GM21619 (cell line): Measurements from ENCODE around the gene SSTR3.
"Not testable (repeated sequence)": the region's sequence is repeated elsewhere in the genome, so short reads cannot be mapped to it uniquely, and the experiment has no call there.

ENCODE experiments used
- ATAC-seq: cut with Tn5 transposase; IDR thresholded peaks from one replicate; pipeline ENCODE4 v1.9.1; 2021; ENCODE audit not compliant: unreplicated experiment

SSTR3 gene

DNA sequence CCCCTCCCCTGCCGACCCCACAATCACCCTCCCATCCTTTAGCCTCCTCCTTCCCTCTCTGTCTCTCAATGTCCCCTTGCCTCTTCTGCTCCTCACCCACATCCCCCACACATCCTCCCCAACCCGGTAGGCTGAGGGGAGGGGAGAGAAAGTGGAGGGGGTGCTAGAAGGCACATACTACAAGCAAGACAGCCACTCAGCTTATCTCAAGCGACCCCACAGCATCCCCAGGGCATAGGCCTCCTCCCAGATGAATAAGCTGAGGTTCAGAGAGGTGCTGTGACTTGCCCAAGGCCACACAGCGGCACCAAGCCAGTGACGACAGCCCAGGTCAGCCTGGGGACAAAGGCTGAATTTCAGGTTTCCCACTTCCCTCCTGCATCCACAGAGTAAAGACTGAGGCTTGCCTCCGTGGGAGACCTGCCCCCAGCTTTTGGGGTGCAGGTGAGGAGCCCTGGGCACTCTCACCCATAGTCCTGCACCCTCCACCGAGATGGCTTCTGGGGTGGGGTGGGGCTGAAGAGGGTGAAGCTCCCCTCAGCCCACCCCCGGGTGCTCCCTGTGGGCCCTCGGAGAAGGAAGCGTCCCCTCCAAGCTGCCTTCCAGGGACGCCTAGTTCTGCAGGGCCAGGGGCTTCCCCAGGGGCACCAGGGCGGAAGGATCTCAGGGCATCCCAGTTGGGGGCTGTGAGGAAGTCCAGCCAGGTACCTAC is 31.3 kb upstream of the SSTR3 start:
- no peak for ATAC-seq

- ATAC-seq: peak; percentile 52
Measured at GRCh38 chr22:37242395-37242918, 30.2 kb upstream of the SSTR3 start.

DNA sequence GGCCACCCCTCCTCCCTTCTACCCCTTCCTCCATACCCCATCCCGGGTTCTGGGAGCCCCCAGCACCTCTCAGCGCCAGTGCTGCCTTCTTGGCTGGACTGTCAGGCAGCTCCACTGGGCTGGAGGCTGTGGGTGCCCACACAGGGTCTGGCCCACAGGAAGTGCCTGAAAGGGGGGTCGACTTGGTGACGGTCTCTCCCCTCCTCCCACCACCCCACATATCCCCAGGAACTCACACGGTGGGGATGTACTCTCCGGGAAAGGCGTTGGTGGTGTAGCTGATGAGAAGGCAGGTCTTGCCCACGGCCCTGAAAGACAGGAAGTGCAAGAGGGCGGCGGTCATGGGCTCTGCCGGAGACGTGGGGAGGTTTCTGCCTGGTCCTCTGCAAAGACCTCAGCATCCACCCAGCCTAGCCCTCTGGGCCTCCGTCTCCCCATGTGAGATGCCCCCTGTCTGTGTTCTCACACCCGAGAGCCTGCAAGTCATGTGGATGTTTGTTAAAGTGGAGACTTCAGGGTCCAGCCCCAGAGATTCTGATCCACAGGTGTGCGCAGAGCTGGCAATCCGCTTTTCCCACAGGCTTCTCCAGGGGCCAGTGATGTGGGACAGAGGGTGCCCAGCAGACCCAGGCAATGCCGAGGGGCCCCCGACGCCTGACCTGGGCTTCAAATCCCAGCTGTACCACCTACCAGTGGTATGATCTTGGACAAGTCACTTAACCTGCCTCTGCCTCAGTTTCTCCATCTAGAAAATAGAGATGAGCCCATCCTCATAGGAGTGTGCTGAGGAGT is 29.3 kb upstream of the SSTR3 start:
- no peak for ATAC-seq

DNA sequence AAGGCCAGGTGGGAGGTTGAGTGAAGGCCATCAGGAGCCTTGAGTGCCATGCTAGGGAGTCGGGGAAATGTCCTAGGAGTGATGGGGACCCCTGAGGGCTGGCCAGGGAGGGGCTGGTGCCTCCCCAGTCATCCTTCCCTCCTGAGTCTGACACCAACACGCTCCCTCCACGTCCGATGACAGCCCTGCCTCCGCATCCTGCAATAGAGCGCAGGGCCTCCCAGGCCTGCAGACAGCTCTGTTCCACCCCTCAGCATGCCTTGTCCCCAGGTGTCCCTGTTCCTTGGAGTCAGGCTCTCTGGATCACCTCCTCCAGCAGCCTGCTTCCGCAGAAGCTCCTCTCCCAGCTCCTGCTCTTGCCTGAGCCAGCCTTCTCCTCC is 28.7 kb upstream of the SSTR3 start:
- ATAC-seq: no peak

DNA sequence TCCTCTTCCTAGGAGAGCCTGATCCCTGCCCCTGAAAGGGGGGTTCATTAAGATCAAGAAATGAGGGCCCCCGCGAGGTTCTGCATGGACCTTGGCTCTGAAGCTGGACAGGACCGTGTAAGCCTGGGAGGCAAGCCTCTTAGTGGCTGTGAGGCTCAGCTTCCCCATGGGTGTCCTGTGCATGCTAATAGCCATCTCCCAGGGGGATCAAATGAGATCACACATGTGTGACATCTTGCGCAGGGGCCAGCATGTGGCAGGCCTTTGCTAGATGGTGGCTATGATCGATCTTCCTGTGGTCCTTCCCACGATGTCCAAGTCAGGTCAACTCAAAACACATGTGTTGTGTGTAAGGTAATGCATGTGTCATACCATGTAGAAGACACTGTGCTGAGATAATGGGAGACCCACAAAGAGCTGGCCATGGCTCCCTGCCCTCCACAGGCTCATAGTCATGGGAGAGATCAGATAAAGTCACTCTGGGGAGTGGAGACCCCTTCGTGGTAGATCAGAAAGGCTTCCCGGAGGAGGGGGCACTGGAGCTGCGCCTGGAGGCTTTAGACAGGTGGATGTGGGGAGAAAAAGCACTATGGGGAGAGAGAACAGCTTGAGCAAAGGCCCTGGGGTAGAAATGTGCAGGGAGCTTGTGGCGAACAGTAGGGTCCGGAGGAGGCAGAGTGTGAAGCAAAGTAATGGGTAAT is 28.1 kb upstream of the SSTR3 start:
- ATAC-seq: no peak

DNA sequence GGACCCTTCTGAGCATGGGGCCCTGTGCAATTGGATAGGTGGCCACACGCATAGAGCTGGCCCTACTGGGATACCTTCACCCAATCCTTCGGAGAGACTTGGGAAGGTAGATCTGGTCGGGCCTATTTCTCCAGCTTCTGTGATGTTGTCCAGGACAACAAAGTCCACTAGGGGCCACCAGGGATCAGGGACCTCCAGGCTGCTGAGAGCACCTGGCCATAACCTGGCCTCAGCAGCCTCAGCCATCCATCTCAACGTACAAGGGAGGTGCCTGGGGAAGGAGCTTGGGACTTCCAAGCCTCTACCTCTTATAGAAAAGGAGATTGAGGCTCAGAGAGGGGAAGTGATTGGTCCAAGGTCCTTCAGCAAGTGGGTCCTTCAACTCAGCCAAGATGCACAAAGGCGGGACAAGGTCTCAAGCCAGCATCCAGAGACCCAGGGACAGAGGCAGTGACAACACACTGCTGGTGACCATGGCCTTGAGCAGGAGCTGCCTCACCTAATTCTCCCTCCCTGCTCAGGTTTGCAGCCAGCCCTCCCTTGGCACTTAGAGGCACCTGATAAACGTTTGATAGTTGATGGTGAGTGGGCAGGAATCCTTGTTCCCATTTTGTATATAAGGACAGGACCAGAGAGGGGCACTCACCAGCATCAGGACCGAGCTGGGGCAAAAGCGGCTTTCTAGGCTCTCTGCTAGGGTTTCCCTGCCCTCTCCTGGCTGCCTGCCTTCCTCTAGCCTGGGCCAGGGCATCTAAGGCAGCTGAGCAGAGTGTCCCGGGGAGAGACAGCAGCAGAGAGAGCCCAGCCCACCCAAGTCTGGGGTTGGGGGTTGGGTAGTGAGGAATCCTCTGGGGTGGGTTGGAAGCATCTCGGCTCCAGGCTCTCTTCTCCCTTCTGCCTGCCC is 27.3 kb upstream of the SSTR3 start:
- ATAC-seq: no peak

DNA sequence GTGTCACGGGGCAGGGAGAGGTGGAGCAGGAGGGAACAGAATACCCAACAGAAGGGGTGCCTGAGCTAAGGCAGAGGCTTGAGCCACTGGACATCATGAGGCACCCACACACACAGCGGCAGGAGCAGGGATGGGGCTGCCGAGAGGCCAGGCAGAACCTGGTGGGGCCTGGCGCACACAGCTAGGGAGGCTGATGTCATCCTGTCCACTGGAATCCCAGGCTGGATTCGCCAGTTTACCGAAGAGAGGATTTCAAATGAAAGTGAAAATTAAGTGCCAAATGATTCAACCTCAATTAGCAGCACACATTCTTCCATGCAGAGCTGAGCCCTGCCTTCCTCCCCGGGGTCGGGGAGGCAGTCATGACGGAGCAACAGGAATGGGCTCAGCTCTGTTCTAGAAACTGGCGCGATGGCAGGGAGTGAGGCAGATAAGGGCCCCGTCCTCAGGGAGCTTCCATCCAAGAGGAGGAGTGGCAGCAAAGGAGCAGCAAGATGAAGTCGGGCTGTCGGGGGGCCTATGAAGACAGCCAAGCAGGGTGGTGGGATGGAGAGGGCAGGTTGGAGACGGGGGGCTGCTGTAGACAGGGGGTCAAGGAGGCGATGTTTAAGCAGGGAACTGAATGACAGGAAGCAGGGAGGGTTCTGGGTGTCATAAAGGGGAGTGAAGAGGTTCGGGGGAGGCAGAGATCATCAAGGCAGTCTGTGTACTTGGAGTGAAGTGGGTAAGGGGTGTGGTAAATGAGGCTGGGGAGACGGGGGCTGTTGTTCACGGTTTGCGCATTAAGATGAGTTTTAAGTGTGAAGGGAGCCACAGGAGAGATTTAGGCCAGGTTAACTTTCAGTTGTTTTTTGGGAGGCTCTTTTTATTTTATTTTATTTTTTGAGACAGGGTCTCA is 25.3 kb upstream of the SSTR3 start:
- no peak for ATAC-seq

DNA sequence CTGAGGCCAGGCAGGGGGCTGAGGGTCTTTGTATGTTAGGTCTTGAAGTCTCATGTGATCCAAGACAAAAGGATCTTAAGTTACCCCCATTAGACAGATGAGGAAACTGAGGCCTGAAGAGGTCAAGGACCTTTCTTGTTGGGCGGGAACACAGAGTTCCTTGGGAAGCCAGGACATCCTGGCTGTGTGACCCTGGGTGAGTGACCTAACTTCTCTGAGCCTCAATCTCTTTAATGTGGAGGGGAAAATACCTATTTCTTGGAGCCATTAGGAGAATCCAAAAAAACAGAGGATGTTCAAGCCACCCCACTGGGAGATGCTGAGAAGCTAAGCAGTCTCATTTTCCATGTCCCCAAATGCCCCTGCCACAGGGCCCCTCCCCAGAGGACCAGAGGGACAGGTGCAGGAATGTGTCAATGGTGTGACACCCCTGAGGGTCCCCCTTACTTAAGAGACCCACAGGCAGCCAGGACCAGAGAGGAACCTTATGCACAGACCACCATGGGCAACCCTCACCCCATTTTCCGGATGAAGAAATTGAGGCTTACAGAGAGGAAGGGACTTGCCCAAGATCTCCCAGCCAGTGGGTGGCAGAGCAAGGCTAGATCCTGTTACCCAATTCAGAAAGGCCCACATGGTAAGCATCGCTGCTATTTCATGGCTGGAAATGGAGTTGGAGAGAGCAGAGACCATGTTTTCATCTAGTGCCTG is 23.8 kb upstream of the SSTR3 start:
- ATAC-seq: no peak

- ATAC-seq: no peak
Measured at GRCh38 chr22:37234736-37235711, 22.7 kb upstream of the SSTR3 start.

GRCh38 chr22:37233751-37234631 is 21.7 kb upstream of the SSTR3 start:
- no peak for ATAC-seq

DNA sequence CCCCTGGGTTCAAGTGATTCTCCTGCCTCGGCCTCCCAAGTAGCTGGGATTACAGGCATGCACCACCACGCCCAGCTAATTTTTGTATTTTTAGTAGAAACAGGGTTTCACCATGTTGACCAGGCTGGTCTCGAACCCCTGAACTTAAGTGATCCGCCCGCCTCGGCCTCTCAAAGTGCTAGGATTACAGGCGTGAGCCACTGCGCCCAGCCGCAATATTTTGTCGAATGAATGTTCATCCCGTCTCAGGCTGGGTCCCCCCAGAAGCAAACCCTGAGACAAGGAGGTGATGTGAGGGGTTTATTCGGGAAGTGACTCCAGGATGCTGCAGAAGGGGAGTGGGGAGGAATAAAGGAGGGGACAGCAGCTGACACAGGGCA is 21.1 kb upstream of the SSTR3 start:
- not testable (repeated sequence) for ATAC-seq

GRCh38 chr22:37232140-37232998 is 20.1 kb upstream of the SSTR3 start:
- no peak for ATAC-seq

DNA sequence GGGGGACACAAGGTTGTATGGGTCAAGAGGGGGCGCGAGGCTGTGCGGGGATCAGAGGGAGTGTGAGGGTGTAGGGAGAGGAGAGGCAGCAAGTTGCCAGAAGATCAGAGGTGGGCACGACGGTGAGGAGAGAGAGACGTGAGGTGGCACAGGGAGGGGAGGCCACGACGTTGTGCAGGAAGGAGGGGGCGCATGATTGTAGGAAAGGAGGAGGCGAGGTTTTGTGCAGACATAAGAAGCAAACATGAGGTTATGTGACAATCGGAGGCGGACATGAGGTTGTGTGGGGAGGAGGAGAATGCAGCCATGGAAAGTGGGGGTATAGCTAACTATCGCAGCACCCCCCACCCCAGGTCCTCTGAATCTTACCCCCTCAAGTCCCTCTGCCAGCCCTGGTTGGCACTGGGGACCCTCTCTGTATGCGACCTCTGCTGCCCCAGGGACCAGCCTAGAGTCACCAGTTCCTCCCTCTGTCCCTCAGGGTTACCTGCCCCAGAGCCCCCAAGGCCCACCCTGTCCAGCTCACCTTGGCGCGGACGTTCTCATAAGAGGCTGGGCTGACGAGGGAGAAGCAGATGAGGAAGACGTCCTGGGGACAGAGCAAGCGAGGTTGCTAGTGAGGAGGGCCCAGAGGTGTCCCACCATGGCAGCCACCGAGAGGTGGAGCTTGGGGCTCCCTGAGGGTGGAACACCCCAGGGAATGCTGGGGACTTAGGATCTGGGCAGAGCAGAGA is 19.3 kb upstream of the SSTR3 start:
- no peak for ATAC-seq

GRCh38 chr22:37230673-37231405 is 18.6 kb upstream of the SSTR3 start:
- ATAC-seq: peak; percentile 32
